Memory B cell (primary cell): ENCODE measurements around the gene MIX23.

Experiments
- ATAC-seq: fragments of 150-1000 bp; cut with Tn5 transposase; 2 replicates; pipeline ENCODE4 v1.10.0; 2021; ENCODE audit warnings: low read depth, mild to moderate bottlenecking, moderate library complexity
- DNase-seq, 2 donors: peaks; one replicate each; pipeline ENCODE4 v3.0.0; 2022; ENCODE audit warnings: low spot score in 2 of 2
- H3K27ac Mint-ChIP-seq: one replicate; pipeline ENCODE4 v1.8.0; 2022; ENCODE audit warnings: mild to moderate bottlenecking, moderate library complexity, mixed read lengths
- H3K27me3 Mint-ChIP-seq: one replicate; pipeline ENCODE4 v1.8.0; 2022; ENCODE audit warnings: mixed read lengths
- H3K36me3 Mint-ChIP-seq: one replicate; pipeline ENCODE4 v1.8.0; 2022; ENCODE audit warnings: mild to moderate bottlenecking, mixed read lengths
- H3K4me1 Mint-ChIP-seq: one replicate; pipeline ENCODE4 v1.8.0; 2022; ENCODE audit warnings: mixed read lengths
- H3K4me3 Mint-ChIP-seq: one replicate; pipeline ENCODE4 v1.8.0; 2022; ENCODE audit warnings: mild to moderate bottlenecking, moderate library complexity, mixed read lengths
- H3K9me3 Mint-ChIP-seq: one replicate; pipeline ENCODE4 v1.8.0; 2022; ENCODE audit warnings: mixed read lengths

Gene MIX23

DNA sequence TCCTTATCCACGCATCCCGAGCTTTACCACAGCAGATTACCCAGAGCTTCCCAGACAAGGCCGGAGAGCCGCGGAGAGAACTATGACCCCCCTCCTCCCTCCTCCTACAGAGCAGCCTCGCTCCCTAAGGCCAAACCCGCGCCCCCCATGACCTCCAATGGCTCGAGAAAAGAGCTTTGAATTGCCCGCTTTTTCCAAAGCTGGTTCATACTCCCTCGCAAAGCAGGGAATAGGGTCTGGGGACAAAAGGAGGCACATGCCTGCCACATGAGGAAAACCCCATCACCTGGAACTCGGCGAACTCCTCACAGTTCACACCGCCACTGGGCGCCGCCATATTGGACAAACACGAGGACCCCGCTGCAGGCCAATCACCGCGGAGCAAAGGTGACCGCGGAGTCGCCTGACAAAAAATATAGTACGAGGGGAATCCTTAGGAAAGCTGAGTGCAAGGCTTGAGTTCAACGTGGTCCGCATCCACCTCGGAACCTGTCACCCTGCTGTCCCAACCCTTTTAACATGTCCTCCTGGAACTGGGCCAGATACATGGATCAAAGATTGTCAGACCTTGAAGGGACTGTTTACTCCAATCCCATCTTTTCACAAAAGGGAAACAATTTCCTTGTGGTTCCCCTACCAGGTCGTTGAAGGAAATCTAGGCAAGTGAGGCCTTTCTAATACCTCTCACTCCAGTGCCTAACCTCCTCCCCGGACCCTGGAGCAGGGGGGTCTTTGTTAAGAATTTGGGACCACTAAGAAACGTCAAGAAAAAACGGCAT, at the start of gene MIX23:
TSS of gene MIX23 (minus strand) at position 344 of the 779 bp plus-strand sequence. CDS start at position 337, 7 bp downstream.
- peaks cover 3% of the 10 kb centered on the region for H3K36me3 Mint-ChIP-seq
- no peaks in the 10 kb centered on the region for H3K27me3 Mint-ChIP-seq
- H3K4me3 Mint-ChIP-seq = peak within 1 kb of the TSS; percentile 94
- DNase-seq = peak; percentile 76 to 81
- H3K4me1 Mint-ChIP-seq = peaks cover 27% of the 10 kb centered on the region
- H3K27ac Mint-ChIP-seq = peak within 1 kb of the TSS; percentile 95
- ATAC-seq = peak; percentile 57
- H3K9me3 Mint-ChIP-seq = no peaks in the 10 kb centered on the region

DNA sequence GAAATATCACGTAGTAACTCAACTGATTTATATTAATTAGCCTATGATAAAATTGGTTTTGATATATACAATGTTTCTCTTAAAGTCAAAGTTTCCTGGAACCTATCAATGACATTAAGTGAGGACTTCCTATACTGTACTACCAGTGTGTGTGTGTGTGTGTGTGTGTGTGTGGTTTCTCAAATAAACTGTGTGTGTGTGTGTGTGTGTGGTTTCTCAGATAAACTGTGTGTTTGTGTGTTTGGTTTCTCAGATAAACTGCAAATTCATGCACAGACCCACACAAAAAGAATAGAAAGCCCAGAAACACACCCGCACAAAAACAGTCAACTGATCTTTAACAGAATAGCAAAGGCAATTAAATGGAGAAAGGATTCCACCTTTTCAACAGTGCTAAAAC, 47.3 kb upstream of the MIX23 start:
- DNase-seq (no peak), ATAC-seq (no peak)
- Mint-ChIP-seq H3K27ac (no peak overlapping the region), H3K4me1 (no peaks in the 10 kb centered on the region), H3K4me3 (no peak overlapping the region), H3K9me3 (no peaks in the 10 kb centered on the region), H3K27me3 (no peaks in the 10 kb centered on the region), H3K36me3 (peaks cover 47% of the 10 kb centered on the region)

DNA sequence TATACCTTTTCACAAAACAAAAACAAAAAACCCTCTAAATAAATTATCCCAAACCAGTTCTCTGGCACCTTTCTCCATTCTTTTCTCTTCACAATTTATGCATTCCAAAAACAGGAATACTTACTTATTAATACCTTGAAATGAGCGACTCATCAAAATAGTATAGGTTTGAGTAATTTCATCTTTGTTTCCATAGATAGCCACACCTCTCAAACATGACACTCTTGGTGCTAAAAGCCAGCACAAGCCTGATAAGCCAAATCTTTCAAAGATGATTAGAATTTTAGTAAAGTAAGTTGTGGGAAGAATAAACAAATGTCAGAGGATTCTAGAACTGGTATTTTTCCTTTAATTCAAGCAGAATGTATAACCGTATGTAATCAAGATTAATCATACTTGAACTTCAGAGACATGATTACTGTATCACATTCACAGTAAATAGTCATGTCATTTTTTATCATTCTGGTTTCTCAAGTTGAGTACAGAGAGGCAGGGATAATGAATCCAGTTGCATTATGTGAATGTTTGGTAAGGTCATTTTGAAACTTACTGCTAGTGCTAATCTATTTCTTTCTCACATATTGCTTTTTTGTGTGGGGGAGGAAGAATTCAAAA, 44.9 kb upstream of the MIX23 start:
- DNase-seq (no peak), ATAC-seq (no peak)
- Mint-ChIP-seq H3K36me3 (peaks cover 41% of the 10 kb centered on the region), H3K27ac (peak overlapping the region; percentile 66), H3K9me3 (no peaks in the 10 kb centered on the region), H3K4me3 (no peak overlapping the region), H3K4me1 (no peaks in the 10 kb centered on the region), H3K27me3 (no peaks in the 10 kb centered on the region)

DNA sequence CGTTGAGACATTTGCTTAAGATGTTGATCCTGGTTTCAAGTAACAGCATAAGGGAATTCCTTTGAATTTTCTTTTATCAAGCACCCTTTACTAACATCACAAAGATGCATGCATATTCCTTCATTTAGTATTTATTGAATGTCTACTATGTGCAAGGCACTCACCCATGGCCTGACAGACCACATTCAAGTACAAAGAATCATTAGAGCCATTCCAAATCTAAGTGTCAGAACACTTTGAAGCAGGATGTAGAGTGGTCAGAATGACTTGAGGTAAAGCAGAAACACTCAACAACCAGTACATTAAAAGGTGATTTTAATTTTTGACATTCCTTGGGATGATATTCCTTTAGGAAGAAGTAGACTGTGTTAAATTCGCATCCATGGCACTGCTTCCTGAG, 38.8 kb upstream of the MIX23 start:
- ATAC-seq (no peak), DNase-seq (no peak)
- H3K4me1 Mint-ChIP-seq = peaks cover 4% of the 10 kb centered on the region
- no peak overlapping the region for H3K4me3 Mint-ChIP-seq
- H3K27me3 Mint-ChIP-seq = no peaks in the 10 kb centered on the region
- no peaks in the 10 kb centered on the region for H3K9me3 Mint-ChIP-seq
- peaks cover 20% of the 10 kb centered on the region for H3K36me3 Mint-ChIP-seq
- H3K27ac Mint-ChIP-seq = no peak overlapping the region

DNA sequence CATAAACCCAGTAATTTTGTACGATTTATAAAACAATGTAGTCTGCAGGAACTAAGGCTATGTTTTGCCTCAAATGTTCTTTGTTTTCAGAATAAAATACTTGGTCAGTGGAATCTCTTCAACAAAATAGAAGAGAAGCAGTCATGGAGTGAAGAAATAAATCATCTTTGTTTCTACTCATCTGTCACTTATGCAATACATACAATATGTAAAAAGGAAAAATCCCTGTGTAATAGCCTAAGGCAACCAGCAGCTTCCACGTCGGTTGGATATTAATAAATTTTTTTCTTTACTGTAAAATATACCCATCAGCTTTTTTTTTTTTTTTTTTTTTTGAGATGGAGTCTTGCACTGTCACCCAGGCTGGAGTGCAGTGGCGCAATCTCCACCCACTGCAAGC, 38.1 kb upstream of the MIX23 start:
- DNase-seq = no peak
- H3K9me3 Mint-ChIP-seq = no peaks in the 10 kb centered on the region
- H3K4me3 Mint-ChIP-seq = no peak overlapping the region
- H3K27me3 Mint-ChIP-seq = no peaks in the 10 kb centered on the region
- H3K36me3 Mint-ChIP-seq = peaks cover 13% of the 10 kb centered on the region
- peaks cover 9% of the 10 kb centered on the region for H3K4me1 Mint-ChIP-seq
- ATAC-seq = no peak
- H3K27ac Mint-ChIP-seq = no peak overlapping the region

DNA sequence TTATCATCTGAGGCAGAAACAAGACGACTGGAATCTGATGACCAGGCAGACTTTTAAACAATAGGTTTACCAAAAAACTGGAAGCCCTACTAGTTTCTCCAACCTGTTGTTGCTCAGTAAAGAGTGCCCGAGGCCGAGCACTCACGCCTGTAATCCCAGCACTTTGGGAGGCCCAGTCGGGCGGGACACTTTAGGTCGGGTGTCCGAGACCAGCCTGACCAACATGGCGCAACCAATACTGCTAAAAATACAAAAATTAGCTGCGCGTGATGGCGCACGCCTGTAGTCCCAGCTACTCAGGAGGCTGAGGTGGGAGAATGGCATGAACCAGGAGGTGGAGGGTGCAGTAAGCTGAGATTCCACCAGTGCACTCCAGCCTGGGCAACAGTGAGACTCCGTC, 33.9 kb upstream of the MIX23 start:
- Mint-ChIP-seq H3K9me3 (no peaks in the 10 kb centered on the region), H3K36me3 (peaks cover 12% of the 10 kb centered on the region), H3K4me1 (peaks cover 28% of the 10 kb centered on the region), H3K27me3 (no peaks in the 10 kb centered on the region), H3K4me3 (peak overlapping the region; percentile 91), H3K27ac (peak overlapping the region; percentile 99)
- DNase-seq = peak in 1 of 2 donors; percentile 15
- ATAC-seq = no peak

DNA sequence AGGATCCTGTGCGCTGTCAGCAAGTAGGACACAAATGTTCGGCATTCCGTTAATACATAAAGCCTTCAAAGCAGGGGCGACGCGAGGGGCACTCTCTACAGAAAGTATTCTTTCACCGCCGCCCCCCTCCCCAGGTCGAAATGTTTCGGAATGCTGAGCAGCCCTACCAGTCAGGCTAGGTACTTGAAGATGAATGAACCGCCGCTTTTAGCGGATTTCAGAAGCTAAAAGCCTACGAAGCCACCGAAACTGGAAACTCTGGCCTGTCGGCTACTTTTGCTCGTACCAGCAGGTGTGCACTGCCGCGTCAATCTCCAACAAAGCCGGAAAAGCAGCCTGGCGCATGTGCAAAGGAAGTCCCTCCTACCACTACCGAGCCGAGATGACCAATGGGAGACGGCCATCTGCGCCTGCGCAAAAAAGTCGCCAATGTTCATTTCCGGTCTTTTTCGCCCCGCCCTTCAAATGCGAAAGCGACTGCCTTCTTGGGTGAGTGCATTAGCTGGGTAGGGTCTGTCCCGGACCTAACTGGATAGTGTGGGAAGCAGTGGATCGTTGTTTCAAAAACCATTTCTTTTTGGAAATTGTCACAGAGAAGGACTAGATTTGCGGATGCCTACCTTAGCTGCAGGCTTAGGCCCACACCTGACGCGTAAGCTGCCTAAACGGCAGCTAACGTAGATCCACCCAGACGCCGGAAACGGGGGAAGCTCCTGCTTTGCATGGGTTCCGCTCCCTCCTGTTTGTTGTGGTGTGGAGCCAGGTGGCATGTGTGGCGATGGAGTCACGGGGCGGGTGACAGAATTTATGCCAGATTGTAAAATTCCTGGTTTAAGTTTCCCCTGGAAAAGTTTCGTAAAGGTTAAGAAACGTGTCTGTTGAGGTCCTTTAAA, 33.0 kb upstream of the MIX23 start, which contains the start of gene WDR5B:
TSS of gene WDR5B (minus strand) at position 301 of the 893 bp plus-strand sequence. CDS start 534 bp downstream, outside the sequence.
- Mint-ChIP-seq H3K36me3 (peaks cover 13% of the 10 kb centered on the region), H3K27ac (peak within 1 kb of the TSS; percentile 99), H3K4me3 (peak within 1 kb of the TSS; percentile 91), H3K9me3 (no peaks in the 10 kb centered on the region), H3K27me3 (no peaks in the 10 kb centered on the region), H3K4me1 (peaks cover 30% of the 10 kb centered on the region)
- peak; percentile 86 for ATAC-seq
- DNase-seq = peak; percentile 98

DNA sequence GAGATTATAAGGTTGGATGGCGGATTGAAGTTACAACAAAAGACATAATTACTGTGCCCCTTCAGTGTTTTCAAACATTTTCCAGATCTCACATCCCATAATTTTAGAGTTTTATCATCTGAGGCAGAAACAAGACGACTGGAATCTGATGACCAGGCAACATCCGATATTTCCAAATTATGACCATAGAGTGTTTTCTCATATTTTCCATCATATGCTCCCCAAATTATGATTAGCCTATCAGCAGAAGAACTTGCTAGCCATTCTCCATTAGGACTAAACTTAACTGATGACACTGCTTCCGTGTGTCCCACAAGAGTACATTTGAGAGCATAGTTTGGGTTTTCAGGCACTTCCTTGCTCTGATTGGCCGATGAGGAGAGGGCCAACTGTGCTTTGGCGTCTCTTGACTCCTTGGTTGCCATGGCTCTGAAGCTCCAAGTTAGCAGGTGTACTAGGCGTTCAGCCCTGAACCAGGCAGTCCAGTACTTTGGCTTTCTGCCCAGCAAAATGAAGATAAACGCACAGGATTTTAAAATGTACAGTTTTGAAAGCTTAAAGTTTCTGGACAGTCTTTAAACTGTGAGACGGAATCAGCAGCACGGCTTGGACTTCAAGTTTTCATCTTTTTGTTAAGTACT, 32.2 kb upstream of the MIX23 start:
- Mint-ChIP-seq H3K27ac (peak overlapping the region; percentile 99), H3K36me3 (peaks cover 11% of the 10 kb centered on the region), H3K27me3 (no peaks in the 10 kb centered on the region), H3K4me3 (peak overlapping the region; percentile 91), H3K9me3 (no peaks in the 10 kb centered on the region), H3K4me1 (peaks cover 32% of the 10 kb centered on the region)
- DNase-seq (peak; percentile 36 to 48), ATAC-seq (peak; percentile 40)

DNA sequence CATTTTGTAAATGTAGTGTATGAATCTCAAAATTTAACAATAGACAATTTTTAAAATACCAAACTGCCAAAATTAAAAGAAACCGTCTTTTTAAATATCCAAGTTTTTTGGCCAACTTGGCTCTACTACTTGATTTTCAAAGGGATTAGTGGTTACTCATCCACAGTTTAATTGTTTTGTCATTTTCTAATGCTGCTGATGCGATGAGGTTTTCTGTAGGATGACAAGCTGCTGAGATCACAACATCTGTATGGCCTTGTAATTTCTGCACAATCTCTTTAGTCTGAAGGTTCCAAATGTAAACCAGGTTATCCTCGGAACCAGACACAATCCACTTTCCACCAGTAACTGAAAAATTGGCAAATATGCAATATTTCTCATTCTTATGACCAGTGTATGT, 31.4 kb upstream of the MIX23 start:
- peaks cover 11% of the 10 kb centered on the region for H3K36me3 Mint-ChIP-seq
- peak overlapping the region; percentile 91 for H3K4me3 Mint-ChIP-seq
- H3K27ac Mint-ChIP-seq = peak overlapping the region; percentile 99
- H3K27me3 Mint-ChIP-seq = no peaks in the 10 kb centered on the region
- ATAC-seq (no peak), DNase-seq (no peak)
- no peaks in the 10 kb centered on the region for H3K9me3 Mint-ChIP-seq
- H3K4me1 Mint-ChIP-seq = peaks cover 35% of the 10 kb centered on the region

DNA sequence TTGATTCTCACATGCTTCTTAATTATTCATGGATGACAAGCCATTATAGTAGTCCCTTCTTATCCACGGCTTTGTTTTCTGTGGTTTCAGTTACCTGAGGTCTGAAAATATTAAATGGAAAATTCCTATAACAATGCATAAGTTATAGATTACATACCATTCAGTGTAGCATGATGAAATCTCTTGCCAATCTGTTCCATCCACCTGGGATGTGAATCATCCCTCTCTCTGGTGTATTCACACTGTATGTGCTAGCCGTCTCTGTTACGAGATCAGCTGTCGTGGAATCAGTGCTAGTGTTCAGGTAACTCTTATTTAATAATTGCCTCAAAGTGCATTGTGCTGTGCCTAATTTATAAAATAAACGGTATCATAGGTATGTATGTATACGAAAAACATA, 27.6 kb upstream of the MIX23 start:
- Mint-ChIP-seq H3K4me3 (no peak overlapping the region), H3K27ac (no peak overlapping the region), H3K36me3 (peaks cover 14% of the 10 kb centered on the region), H3K9me3 (no peaks in the 10 kb centered on the region), H3K4me1 (peaks cover 37% of the 10 kb centered on the region), H3K27me3 (no peaks in the 10 kb centered on the region)
- no peak for ATAC-seq
- DNase-seq = no peak

DNA sequence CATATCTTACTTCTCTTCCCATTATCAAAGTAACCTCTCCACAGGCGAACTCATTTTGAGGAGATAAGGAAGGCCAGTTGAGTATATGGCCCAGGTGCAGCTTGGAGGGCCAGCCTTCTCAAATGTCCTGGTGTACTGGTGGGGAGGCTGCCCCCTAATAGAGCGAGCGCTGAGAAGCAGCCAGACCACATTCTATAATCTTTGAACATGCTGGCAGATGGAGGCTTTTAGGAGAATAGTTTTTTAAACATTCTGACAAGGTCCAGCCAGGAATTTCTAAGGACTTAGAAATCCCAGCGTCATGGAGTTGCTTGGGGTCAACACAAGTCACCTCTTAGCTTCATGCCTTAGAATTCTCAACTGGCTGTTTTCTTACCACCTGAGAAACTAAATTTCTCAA, 27.1 kb upstream of the MIX23 start:
- no peak overlapping the region for H3K4me3 Mint-ChIP-seq
- no peak for ATAC-seq
- peaks cover 33% of the 10 kb centered on the region for H3K4me1 Mint-ChIP-seq
- H3K9me3 Mint-ChIP-seq = no peaks in the 10 kb centered on the region
- H3K27ac Mint-ChIP-seq = peak overlapping the region; percentile 84
- peaks cover 17% of the 10 kb centered on the region for H3K36me3 Mint-ChIP-seq
- DNase-seq = no peak
- no peaks in the 10 kb centered on the region for H3K27me3 Mint-ChIP-seq

DNA sequence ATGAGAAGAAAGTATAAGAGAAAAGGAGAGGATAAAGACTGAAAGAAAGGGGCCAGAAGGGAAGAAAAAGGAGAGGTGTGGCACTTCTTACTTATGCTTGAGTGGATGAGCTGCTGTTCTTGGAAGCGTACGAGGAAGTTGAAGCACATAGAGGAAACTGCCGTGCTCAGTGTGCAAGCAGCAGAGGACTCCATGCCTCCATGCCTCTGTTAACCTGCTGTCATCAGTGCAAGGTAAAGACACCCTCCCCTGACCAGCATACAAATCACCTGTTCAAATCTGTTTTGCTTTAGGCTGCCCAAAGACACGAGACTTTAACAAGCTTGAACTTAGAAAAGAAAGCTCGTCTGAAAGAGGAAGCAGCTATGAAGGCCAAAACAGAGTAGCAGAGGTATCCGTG, 26.4 kb upstream of the MIX23 start:
- peaks cover 17% of the 10 kb centered on the region for H3K36me3 Mint-ChIP-seq
- no peaks in the 10 kb centered on the region for H3K27me3 Mint-ChIP-seq
- peaks cover 28% of the 10 kb centered on the region for H3K4me1 Mint-ChIP-seq
- peak overlapping the region; percentile 67 for H3K4me3 Mint-ChIP-seq
- H3K9me3 Mint-ChIP-seq = no peaks in the 10 kb centered on the region
- DNase-seq = peak in 1 of 2 donors; percentile 8
- peak overlapping the region; percentile 84 for H3K27ac Mint-ChIP-seq
- peak; percentile 82 for ATAC-seq

DNA sequence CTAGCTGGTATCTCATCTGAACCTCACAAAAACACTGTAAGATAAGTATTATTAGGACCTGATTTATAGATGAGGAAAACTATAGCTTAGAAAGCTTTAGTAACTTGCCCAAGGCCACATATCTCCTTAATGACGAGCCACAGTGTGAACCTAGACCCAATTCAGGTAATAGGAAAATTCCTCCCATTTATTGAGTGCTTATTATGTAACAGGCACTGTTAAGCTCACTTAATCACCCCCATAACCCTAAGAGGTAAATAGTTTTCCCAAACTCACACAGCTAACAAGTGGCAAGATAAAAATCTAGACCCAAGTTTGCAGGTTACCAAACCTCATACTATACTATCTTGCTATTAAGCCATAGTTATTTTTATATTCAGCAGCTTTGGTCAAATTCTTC, 24.9 kb upstream of the MIX23 start:
- Mint-ChIP-seq H3K4me3 (no peak overlapping the region), H3K4me1 (peaks cover 24% of the 10 kb centered on the region), H3K36me3 (peaks cover 21% of the 10 kb centered on the region), H3K27me3 (no peaks in the 10 kb centered on the region), H3K9me3 (no peaks in the 10 kb centered on the region), H3K27ac (peak overlapping the region; percentile 12)
- ATAC-seq (no peak), DNase-seq (no peak)
